Transverse colon (tissue), 4 donors: Measurements from ENCODE around the gene GFOD1. TPM values are rescaled to one million over a fixed set of nuclear protein-coding genes. Genes with fewer than 3 reads are reported as not detected.

Experiments used
- DNase-seq: peaks from one replicate; pipeline ENCODE4 v3.0.0-alpha.2; 2019
- H3K27ac ChIP-seq, 4 donors: fragments of 200-600 bp; sonication (generic); 2 replicates each; pipeline ENCODE4 v1.5.1; 2016 to 2018; ENCODE audit warnings: inconsistent platforms in 4 of 4
- H3K27me3 ChIP-seq: fragments of 200-600 bp; sonication (generic); 2 replicates; pipeline ENCODE4 v1.5.1; 2017; ENCODE audit warnings: inconsistent platforms
- H3K36me3 ChIP-seq, 4 donors: fragments of 200-600 bp; sonication (generic); 2 replicates each; pipeline ENCODE4 v1.5.1; 2017 to 2019; ENCODE audit warnings: inconsistent platforms in 4 of 4
- H3K4me1 ChIP-seq, 4 donors: fragments of 200-600 bp; sonication (generic); 2 replicates each; pipeline ENCODE4 v1.5.1; 2017 to 2020; ENCODE audit warnings: inconsistent platforms in 4 of 4
- H3K4me3 ChIP-seq, 4 donors: fragments of 200-600 bp; sonication (generic); 1 replicate in 1 of 4; 2 replicates in 3 of 4; pipeline versions ENCODE4 v1.5.1 to v1.6.1; 2017 to 2019; ENCODE audit warnings: inconsistent platforms in 4 of 4
- H3K9me3 ChIP-seq, 2 donors: fragments of 200-600 bp; sonication (generic); 2 replicates each; pipeline ENCODE4 v1.5.1; 2017 to 2019; ENCODE audit warnings: inconsistent platforms in 2 of 2
- CTCF ChIP-seq, 5 experiments: fragments of 200-600 bp in 3 of 5; fragments of 450-650 bp in 2 of 5; sonication (generic) in 3 of 5; IDR thresholded peaks; 1 replicate in 2 of 5; 2 replicates in 3 of 5; pipeline ENCODE4 v1.5.1; 2016 to 2017; ENCODE audit warnings: antibody characterized with exemption in 5 of 5, inconsistent platforms in 3 of 5, mild to moderate bottlenecking in 2 of 5, moderate library complexity in 1 of 5
- EP300 ChIP-seq: sonication (generic); formaldehyde crosslinking; IDR thresholded peaks from one replicate; pipeline ENCODE4 v1.6.1; 2017; ENCODE audit warnings: antibody characterized with exemption, low read depth
- POLR2A ChIP-seq: fragments of 450-650 bp; IDR thresholded peaks from one replicate; pipeline ENCODE4 v1.6.1; 2016; ENCODE audit warnings: antibody characterized with exemption, mild to moderate bottlenecking, moderate library complexity
- POLR2AphosphoS5 ChIP-seq, 3 donors: sonication (generic); formaldehyde crosslinking; IDR thresholded peaks; one replicate each; pipeline ENCODE4 v1.6.1; 2016; ENCODE audit warnings: antibody characterized with exemption in 3 of 3
- WGBS, 2 donors: methylation state at CpG; one replicate each; pipeline ENCODE4 v1.1.5; 2018; ENCODE audit warnings: low coverage in 1 of 2; 5-methylcytosine and 5-hydroxymethylcytosine counted together
- in situ Hi-C, 4 donors: fragments of 200-750 bp; cut with MboI; loops; one replicate each; pipeline versions ENCODE4 v1.15.0 to v1.15.1; 2017; ENCODE audit warnings: low sequenced_read_pairs in 3 of 4, low pct_ligation_motif_present in 1 of 4, low pct_unique_long_range_greater_than_20kb in 1 of 4
- intact Hi-C: fragments of 100-400 bp; cut with DNase I; formaldehyde crosslinking; loops from one replicate; pipeline ENCODE4 v1.15.1; 2023; ENCODE audit warnings: low total_unique reads
- total RNA-seq, 4 donors: library from RNA; depleted of rRNA; stranded (reverse); fragments of >200 nt; gene quantifications; one replicate each; pipeline ENCODE4 v1.1.0, GENCODE V29; 2016

GFOD1 gene
- total RNA-seq, 4 donors from 2014 or later, result 8.4 to 36.7 (median 19.9) TPM

GRCh38 chr6:13455552-13455966 is 31.8 kb downstream of the GFOD1 start:
- peak overlapping the region; percentile 54 to 66 (median 64) for H3K27ac ChIP-seq
- no peak overlapping the region for H3K4me3 ChIP-seq
- H3K36me3 ChIP-seq, result no peaks in the 10 kb centered on the region
- DNase-seq, result no peak
- no peaks in the 10 kb centered on the region for H3K9me3 ChIP-seq
- no peak for TF ChIP-seq POLR2A
- no peak for TF ChIP-seq CTCF (IDR thresholded peaks at IDR 0.05)
- TF ChIP-seq EP300, result no peak
- no peak for TF ChIP-seq POLR2AphosphoS5 (IDR thresholded peaks at IDR 0.05)
- H3K4me1 ChIP-seq, result peaks cover 11 to 31% (median 15%) of the 10 kb centered on the region in 4 donors
- in situ Hi-C loops, result no loop called here
- 55 to 79% methylated on average over 2 to 5 of the region's 5 CpGs for WGBS, 2 donors
- intact Hi-C loops, result no loop called here
- H3K27me3 ChIP-seq, result no peaks in the 10 kb centered on the region

- Histone ChIP-seq H3K9me3 (no peaks in the 10 kb centered on the region), H3K36me3 (no peaks in the 10 kb centered on the region), H3K27ac (peak overlapping the region; percentile 54 to 66 (median 64)), H3K4me3 (no peak overlapping the region), H3K27me3 (no peaks in the 10 kb centered on the region), H3K4me1 (peaks cover 11 to 41% (median 19%) of the 10 kb centered on the region in 4 donors)
- in situ Hi-C loops, result no loop called here
- TF ChIP-seq POLR2A, result no peak
- TF ChIP-seq POLR2AphosphoS5 (IDR thresholded peaks at IDR 0.05), result peak in 1 of 3 donors; percentile 2
- 67 to 77% methylated on average over 4 to 11 of the region's 11 CpGs for WGBS, 2 donors
- DNase-seq, result peak; percentile 62
- intact Hi-C loops, result no loop called here
These were observed 32.8 kb downstream of the GFOD1 start for GRCh38 chr6:13454286-13455221.

- no peak for DNase-seq
- H3K27me3 ChIP-seq, result no peaks in the 10 kb centered on the region
- no peak overlapping the region for H3K4me3 ChIP-seq
- TF ChIP-seq EP300 (no peak), POLR2A (no peak), POLR2AphosphoS5 (IDR thresholded peaks at IDR 0.05) (peak in 1 of 3 donors; percentile 17), CTCF (IDR thresholded peaks at IDR 0.05) (no peak)
- no peaks in the 10 kb centered on the region for H3K36me3 ChIP-seq
- 74% methylated on average over 2 of the region's 2 CpGs; no CpG with 5 or more reads in 1 of the 2 donors for WGBS, 2 donors
- in situ Hi-C loops, result no loop called here
- H3K4me1 ChIP-seq, result peaks cover 16 to 48% (median 21%) of the 10 kb centered on the region in 4 donors
- intact Hi-C loops, result no loop called here
- peak overlapping the region; percentile 54 to 66 (median 64) for H3K27ac ChIP-seq
- no peaks in the 10 kb centered on the region for H3K9me3 ChIP-seq
These were observed 33.6 kb downstream of the GFOD1 start for GRCh38 chr6:13453771-13454251.

- H3K27ac ChIP-seq, result peak overlapping the region; percentile 54 to 66 (median 64)
- intact Hi-C loops, result no loop called here
- in situ Hi-C loops, result no loop called here
- no peaks in the 10 kb centered on the region for H3K9me3 ChIP-seq
- H3K36me3 ChIP-seq, result no peaks in the 10 kb centered on the region
- H3K4me3 ChIP-seq, result no peak overlapping the region
- 92 to 96% methylated on average over 4 of the region's 4 CpGs for WGBS, 2 donors
- H3K4me1 ChIP-seq, result peaks cover 16 to 55% (median 27%) of the 10 kb centered on the region in 4 donors
- no peaks in the 10 kb centered on the region for H3K27me3 ChIP-seq
- DNase-seq, result no peak
- TF ChIP-seq POLR2AphosphoS5 (IDR thresholded peaks at IDR 0.05) (no peak), CTCF (IDR thresholded peaks at IDR 0.05) (no peak), POLR2A (no peak), EP300 (no peak)
These were observed 34.2 kb downstream of the GFOD1 start for GRCh38 chr6:13453153-13453552.
